NT2/D1 (cell line): ENCODE measurements around the gene MYH6.

ENCODE experiments used
- DNase-seq: peaks from one replicate; pipeline ENCODE4 v3.0.0-alpha.2; 2011; ENCODE audit warnings: low read depth, low spot score
- H3K27me3 ChIP-seq: 2 replicates; pipeline ENCODE4 v1.6.0; 2011; ENCODE audit warnings: mild to moderate bottlenecking; ENCODE audit not compliant: insufficient read length, insufficient read depth
- H3K36me3 ChIP-seq: 2 replicates; pipeline ENCODE4 v1.6.1; 2011; ENCODE audit warnings: mild to moderate bottlenecking, low read length, mixed read lengths; ENCODE audit not compliant: insufficient read depth, insufficient read length
- H3K4me1 ChIP-seq: 2 replicates; pipeline ENCODE4 v1.5.1; 2011; ENCODE audit not compliant: insufficient read depth, insufficient read length
- H3K4me3 ChIP-seq: 2 replicates; pipeline ENCODE4 v1.5.1; 2011; ENCODE audit warnings: low read depth; ENCODE audit not compliant: insufficient read length
- H3K9ac ChIP-seq: 2 replicates; pipeline ENCODE4 v1.6.0; 2011; ENCODE audit warnings: low read depth; ENCODE audit not compliant: insufficient read length
- H3K9me3 ChIP-seq: 2 replicates; pipeline ENCODE4 v1.5.1; 2011; ENCODE audit warnings: mild to moderate bottlenecking, low read length; ENCODE audit not compliant: insufficient read depth
- SUZ12 ChIP-seq: IDR thresholded peaks from 2 replicates; pipeline ENCODE4 v1.6.1; 2011; ENCODE audit not compliant: insufficient read length, insufficient read depth; ENCODE audit errors: extremely low read depth
- YY1 ChIP-seq: IDR thresholded peaks from 2 replicates; pipeline ENCODE4 v1.6.1; 2011; ENCODE audit not compliant: insufficient read length, insufficient read depth
- ZNF274 ChIP-seq: IDR thresholded peaks from 2 replicates; pipeline ENCODE4 v1.6.1; 2011; ENCODE audit warnings: mild to moderate bottlenecking, low read depth, low read length

The MYH6 gene

GRCh38 chr14:23439107-23439835, 31.2 kb upstream of the MYH6 start:
- Histone ChIP-seq H3K36me3 (no peaks in the 10 kb centered on the region), H3K4me3 (no peak overlapping the region), H3K4me1 (peaks cover 28% of the 10 kb centered on the region), H3K9ac (no peak overlapping the region), H3K27me3 (no peaks in the 10 kb centered on the region), H3K9me3 (no peaks in the 10 kb centered on the region)
- TF ChIP-seq ZNF274, result no peak
- no peak for TF ChIP-seq SUZ12
- no peak for TF ChIP-seq YY1
- DNase-seq, result no peak

- Histone ChIP-seq H3K4me1 (peaks cover 25% of the 10 kb centered on the region), H3K9me3 (no peaks in the 10 kb centered on the region), H3K27me3 (no peaks in the 10 kb centered on the region), H3K9ac (no peak overlapping the region), H3K4me3 (no peak overlapping the region), H3K36me3 (no peaks in the 10 kb centered on the region)
- TF ChIP-seq SUZ12 (no peak), ZNF274 (no peak), YY1 (no peak)
- no peak for DNase-seq
Measured at GRCh38 chr14:23438101-23438971, 30.3 kb upstream of the MYH6 start.

DNA sequence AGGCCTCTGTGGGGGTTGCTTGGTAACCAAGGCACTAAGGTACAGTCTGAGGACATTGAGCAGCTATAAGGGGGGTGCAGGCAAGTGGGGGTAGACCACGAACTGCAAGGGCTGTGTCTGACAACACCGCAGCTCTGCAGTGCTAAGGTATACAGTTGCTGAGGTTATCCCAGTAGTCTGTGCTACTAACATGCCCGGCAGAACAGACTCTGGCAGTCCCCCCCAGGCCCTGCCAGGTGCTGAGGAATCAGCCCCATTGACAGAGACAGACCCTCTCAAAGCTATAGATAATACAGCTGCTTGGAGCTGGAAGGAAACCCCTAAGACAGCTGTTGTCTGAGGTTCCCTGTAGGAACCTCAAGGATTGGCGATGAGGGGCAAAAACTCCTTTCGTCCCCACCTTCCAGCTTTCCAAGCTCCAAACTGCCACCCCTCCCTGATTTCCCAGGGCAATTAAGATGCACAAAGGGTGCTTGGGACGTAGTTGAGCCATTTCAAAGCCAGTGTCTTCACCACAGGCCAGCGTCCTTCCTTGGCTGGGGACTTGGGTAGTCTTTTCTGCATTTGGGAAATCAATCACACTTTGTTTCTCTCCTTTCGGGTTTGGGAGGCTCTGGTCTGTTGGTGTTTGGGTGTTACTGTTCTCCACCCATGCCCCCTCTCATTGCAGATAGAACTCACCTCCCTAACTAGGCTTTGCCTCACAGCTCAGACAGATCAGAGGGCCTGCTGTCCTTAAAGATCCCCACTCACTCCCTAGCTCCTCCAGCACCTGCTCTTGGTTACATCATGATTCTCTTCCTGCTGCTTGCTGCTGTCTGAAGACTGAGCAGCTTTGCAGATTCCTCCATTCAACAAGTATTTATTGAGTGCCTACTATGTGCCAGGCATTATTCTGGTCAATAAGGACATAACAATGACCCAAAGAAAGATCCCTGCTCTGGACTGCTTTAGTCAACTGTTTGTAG, 29.3 kb upstream of the MYH6 start:
- no peak for DNase-seq
- Histone ChIP-seq H3K9ac (no peak overlapping the region), H3K4me3 (no peak overlapping the region), H3K4me1 (peaks cover 19% of the 10 kb centered on the region), H3K36me3 (no peaks in the 10 kb centered on the region), H3K27me3 (no peaks in the 10 kb centered on the region), H3K9me3 (no peaks in the 10 kb centered on the region)
- TF ChIP-seq SUZ12 (no peak), YY1 (no peak), ZNF274 (no peak)

- peaks cover 19% of the 10 kb centered on the region for H3K4me1 ChIP-seq
- no peaks in the 10 kb centered on the region for H3K27me3 ChIP-seq
- no peaks in the 10 kb centered on the region for H3K36me3 ChIP-seq
- no peak overlapping the region for H3K9ac ChIP-seq
- no peaks in the 10 kb centered on the region for H3K9me3 ChIP-seq
- no peak overlapping the region for H3K4me3 ChIP-seq
- no peak for DNase-seq
- TF ChIP-seq YY1, result no peak
- no peak for TF ChIP-seq SUZ12
- no peak for TF ChIP-seq ZNF274
Measured at GRCh38 chr14:23436327-23437132, 28.5 kb upstream of the MYH6 start.

GRCh38 chr14:23435543-23436326, 27.7 kb upstream of the MYH6 start, which contains the start of gene MYH7:
Gene MYH7 (minus strand): TSS chr14:23435660. CDS start chr14:23433732, 1,928 bp downstream.
- TF ChIP-seq ZNF274 (no peak), YY1 (no peak), SUZ12 (no peak)
- Histone ChIP-seq H3K27me3 (no peaks in the 10 kb centered on the region), H3K4me3 (no peak within 1 kb of the TSS), H3K4me1 (peaks cover 20% of the 10 kb centered on the region), H3K9ac (no peak within 1 kb of the TSS), H3K9me3 (no peaks in the 10 kb centered on the region), H3K36me3 (no peaks in the 10 kb centered on the region)
- DNase-seq, result no peak

DNA sequence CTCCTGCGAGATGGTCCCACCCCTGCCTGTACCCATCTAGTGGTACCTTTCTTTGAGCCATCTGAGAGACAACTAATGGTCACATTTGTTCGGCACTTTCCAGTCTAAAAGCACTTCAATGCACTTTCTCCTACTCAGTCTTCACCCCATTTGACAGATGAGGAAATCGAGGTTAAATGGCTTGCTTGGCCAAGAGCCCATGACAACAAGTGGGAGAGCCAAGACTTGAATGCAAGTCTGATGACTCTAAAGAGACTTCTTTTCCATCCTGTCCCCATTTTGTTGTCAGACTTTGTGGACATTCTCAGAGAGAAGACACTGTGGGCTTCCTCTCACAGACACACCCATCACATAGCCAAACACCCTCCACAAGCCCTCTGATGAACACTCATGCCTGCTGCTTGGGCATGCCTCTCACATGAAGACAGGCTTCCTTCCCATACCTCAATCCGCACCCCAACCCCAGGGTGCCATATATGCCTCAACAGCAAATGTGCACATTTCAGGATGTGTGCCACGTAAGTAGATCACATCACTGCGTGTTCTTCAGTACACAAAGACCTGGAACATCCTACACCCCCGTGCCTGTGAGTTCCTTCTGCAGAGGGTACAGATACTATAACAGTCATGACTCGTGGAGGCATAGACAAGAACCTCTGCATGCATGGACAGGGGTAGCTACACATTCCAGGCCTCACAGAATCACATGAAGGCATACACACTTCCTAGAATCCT, 26.6 kb upstream of the MYH6 start:
- no peak for TF ChIP-seq ZNF274
- TF ChIP-seq YY1, result no peak
- TF ChIP-seq SUZ12, result no peak
- Histone ChIP-seq H3K4me1 (peaks cover 23% of the 10 kb centered on the region), H3K36me3 (no peaks in the 10 kb centered on the region), H3K9ac (no peak overlapping the region), H3K9me3 (no peaks in the 10 kb centered on the region), H3K27me3 (no peaks in the 10 kb centered on the region), H3K4me3 (no peak overlapping the region)
- no peak for DNase-seq
